GM19099 (cell line): ENCODE results near the gene MMP28.

Experiments
- POLR2A ChIP-seq: IDR thresholded peaks from 3 replicates; pipeline ENCODE4 v1.6.1; 2011; ENCODE audit warnings: low read depth; ENCODE audit not compliant: insufficient read length; ENCODE audit errors: extremely low read depth

The MMP28 gene

GRCh38 chr17:35731239-35731916 is 64.1 kb downstream of the MMP28 start, which contains the start of gene RASL10B:
Gene RASL10B (plus strand): TSS chr17:35731639. CDS start chr17:35735185, 3,546 bp downstream.
- no peak for TF ChIP-seq POLR2A

GRCh38 chr17:35730400-35731005 is 64.9 kb downstream of the MMP28 start:
- no peak for TF ChIP-seq POLR2A

GRCh38 chr17:35729405-35729833 is 66.0 kb downstream of the MMP28 start:
- TF ChIP-seq POLR2A: no peak

GRCh38 chr17:35728551-35728950 is 66.9 kb downstream of the MMP28 start:
- no peak for TF ChIP-seq POLR2A

GRCh38 chr17:35727635-35728034 is 67.8 kb downstream of the MMP28 start:
- TF ChIP-seq POLR2A: no peak

- no peak for TF ChIP-seq POLR2A
These were observed 68.4 kb downstream of the MMP28 start for GRCh38 chr17:35726953-35727460.

GRCh38 chr17:35726127-35726952 is 69.1 kb downstream of the MMP28 start:
- TF ChIP-seq POLR2A: no peak

- TF ChIP-seq POLR2A: no peak
These were observed 69.7 kb downstream of the MMP28 start for GRCh38 chr17:35725802-35726126.

- no peak for TF ChIP-seq POLR2A
These were observed 70.4 kb downstream of the MMP28 start for GRCh38 chr17:35725058-35725457.

- no peak for TF ChIP-seq POLR2A
These were observed 71.7 kb downstream of the MMP28 start for GRCh38 chr17:35723735-35724134.

- no peak for TF ChIP-seq POLR2A
These were observed 78.0 kb downstream of the MMP28 start for GRCh38 chr17:35717475-35717874.

- TF ChIP-seq POLR2A: no peak
These were observed 78.5 kb downstream of the MMP28 start for GRCh38 chr17:35716897-35717465.

GRCh38 chr17:35716173-35716572 is 79.3 kb downstream of the MMP28 start:
- TF ChIP-seq POLR2A: no peak
